RWPE2 (cell line): ENCODE results near the gene C1orf21.

Experiments
- ATAC-seq: fragments of 200-7000 bp; cut with Tn5 transposase; 3 replicates; pipeline ENCODE4 v1.9.1; 2021; ENCODE audit warnings: low read depth
- DNase-seq: peaks from one replicate; pipeline ENCODE4 v3.0.0-alpha.2; 2020; ENCODE audit warnings: low spot score
- H3K27ac ChIP-seq: fragments of 450-650 bp; 2 replicates; pipeline ENCODE4 v1.5.1; 2017; ENCODE audit warnings: mild to moderate bottlenecking; ENCODE audit not compliant: poor library complexity, severe bottlenecking
- H3K27me3 ChIP-seq: fragments of 250-450 bp; sonication (Bioruptor Pico); 2 replicates; pipeline ENCODE4 v1.5.1; 2021; ENCODE audit warnings: mild to moderate bottlenecking, moderate library complexity; ENCODE audit not compliant: insufficient read depth, poor library complexity, severe bottlenecking
- H3K36me3 ChIP-seq: fragments of 250-450 bp; sonication (Bioruptor Pico); 2 replicates; pipeline ENCODE4 v1.5.1; 2020; ENCODE audit warnings: low read depth, mild to moderate bottlenecking, moderate library complexity
- H3K4me1 ChIP-seq: fragments of 250-450 bp; sonication (Bioruptor Pico); 2 replicates; pipeline ENCODE4 v1.5.1; 2021; ENCODE audit warnings: mild to moderate bottlenecking, moderate library complexity; ENCODE audit not compliant: insufficient read depth, poor library complexity, severe bottlenecking
- H3K4me3 ChIP-seq: fragments of 250-450 bp; sonication (Bioruptor Pico); 2 replicates; pipeline ENCODE4 v1.5.1; 2021; ENCODE audit warnings: mild to moderate bottlenecking, moderate library complexity; ENCODE audit not compliant: severe bottlenecking
- H3K9me3 ChIP-seq: fragments of 250-450 bp; sonication (Bioruptor Pico); 2 replicates; pipeline ENCODE4 v1.5.1; 2021; ENCODE audit warnings: mild to moderate bottlenecking, moderate library complexity; ENCODE audit not compliant: severe bottlenecking
- CTCF ChIP-seq: fragments of 450-650 bp; IDR thresholded peaks from one replicate; pipeline ENCODE4 v1.5.1; 2017; ENCODE audit warnings: mild to moderate bottlenecking, moderate library complexity; ENCODE audit not compliant: poor library complexity, severe bottlenecking

Gene C1orf21

GRCh38 chr1:184624626-184625025 is 237.8 kb downstream of the C1orf21 start:
- no peaks in the 10 kb centered on the region for H3K27me3 ChIP-seq
- peaks cover 36% of the 10 kb centered on the region for H3K4me1 ChIP-seq
- DNase-seq (no peak), ATAC-seq (peak; percentile 49; the same call in 2 of the 3 replicates)
- H3K4me3 ChIP-seq, result no peak overlapping the region
- no peaks in the 10 kb centered on the region for H3K9me3 ChIP-seq
- TF ChIP-seq CTCF, result no peak
- peak overlapping the region; percentile 67 for H3K27ac ChIP-seq
- no peaks in the 10 kb centered on the region for H3K36me3 ChIP-seq

GRCh38 chr1:184625271-184625670 is 238.4 kb downstream of the C1orf21 start:
- Histone ChIP-seq H3K4me3 (no peak overlapping the region), H3K9me3 (no peaks in the 10 kb centered on the region), H3K36me3 (no peaks in the 10 kb centered on the region), H3K27me3 (no peaks in the 10 kb centered on the region), H3K4me1 (peaks cover 36% of the 10 kb centered on the region), H3K27ac (no peak overlapping the region)
- DNase-seq (no peak), ATAC-seq (no peak)
- no peak for TF ChIP-seq CTCF

- DNase-seq, result no peak
- no peak for TF ChIP-seq CTCF
- Histone ChIP-seq H3K9me3 (no peaks in the 10 kb centered on the region), H3K4me3 (no peak overlapping the region), H3K27me3 (no peaks in the 10 kb centered on the region), H3K4me1 (peaks cover 36% of the 10 kb centered on the region), H3K27ac (no peak overlapping the region), H3K36me3 (no peaks in the 10 kb centered on the region)
- ATAC-seq, result no peak
Observed at GRCh38 chr1:184626076-184627006, 239.5 kb downstream of the C1orf21 start.

GRCh38 chr1:184627007-184627341 is 240.1 kb downstream of the C1orf21 start:
- H3K36me3 ChIP-seq, result no peaks in the 10 kb centered on the region
- H3K27me3 ChIP-seq, result no peaks in the 10 kb centered on the region
- no peak for TF ChIP-seq CTCF
- no peak overlapping the region for H3K27ac ChIP-seq
- ATAC-seq (no peak), DNase-seq (no peak)
- peaks cover 31% of the 10 kb centered on the region for H3K4me1 ChIP-seq
- H3K9me3 ChIP-seq, result no peaks in the 10 kb centered on the region
- no peak overlapping the region for H3K4me3 ChIP-seq

- no peak for TF ChIP-seq CTCF
- H3K4me1 ChIP-seq, result peaks cover 13% of the 10 kb centered on the region
- no peaks in the 10 kb centered on the region for H3K36me3 ChIP-seq
- DNase-seq (no peak), ATAC-seq (no peak)
- no peaks in the 10 kb centered on the region for H3K9me3 ChIP-seq
- H3K4me3 ChIP-seq, result no peak overlapping the region
- H3K27ac ChIP-seq, result no peak overlapping the region
- H3K27me3 ChIP-seq, result no peaks in the 10 kb centered on the region
Observed at GRCh38 chr1:184629266-184629665, 242.4 kb downstream of the C1orf21 start.
